HCT116 (cell line): ENCODE data around the gene LEAP2. TPM values are rescaled to one million over a fixed set of nuclear protein-coding genes. Genes with fewer than 3 reads are reported as not detected.

Source experiments
- ATAC-seq: fragments of 200-7000 bp; cut with Tn5 transposase; 2 replicates; pipeline ENCODE4 v1.9.1; 2020; ENCODE audit warnings: mild to moderate bottlenecking, moderate library complexity
- BruUV-seq: library from RNA; stranded (reverse); fragments of 400-500 nt; replicated peaks from 2 replicates; lab custom pipeline; 2021; lab: Mats Ljungman, UMichigan
- CTCF ChIA-PET: fragments of 300-600 bp; sonication (Branson Sonifier 250); formaldehyde crosslinking; loops from one replicate; lab custom pipeline; 2021; ENCODE audit warnings: antibody characterized with exemption; lab: Charles Lee
- POLR2A ChIA-PET: fragments of 300-600, 350-600 bp; sonication (Branson Sonifier 250); formaldehyde crosslinking; loops from one replicate; lab custom pipeline; 2021; ENCODE audit warnings: antibody characterized with exemption; lab: Charles Lee
- RAD21 ChIA-PET, 2 experiments: fragments of 300-600 bp; sonication (Branson Sonifier 250); formaldehyde crosslinking; loops; one replicate each; lab custom pipeline; 2023; ENCODE audit warnings: low total read pairs in 2 of 2; ENCODE audit not compliant: uncharacterized antibody in 2 of 2, unreplicated experiment in 2 of 2, low non-redundant PET in 1 of 2; lab: Charles Lee
- DNase-seq: peaks from one replicate; pipeline ENCODE4 v3.0.0-alpha.2; 2010; ENCODE audit warnings: low read depth, low spot score
- H2AFZ ChIP-seq: fragments of 200-600 bp; shearing (Covaris generic), sonication (generic); 2 replicates; pipeline ENCODE4 v1.6.1; 2017; ENCODE audit warnings: low read depth, mixed run types, mixed read lengths, antibody characterized with exemption, low read length; ENCODE audit not compliant: poor library complexity, severe bottlenecking
- H3K27ac ChIP-seq: 2 replicates; pipeline ENCODE4 v1.5.1; 2012; ENCODE audit warnings: low read depth, low read length
- H3K27me3 ChIP-seq: fragments of 200-600 bp; sonication (generic); 2 replicates; pipeline ENCODE4 v1.6.1; 2016; ENCODE audit warnings: mixed run types, low read length, mixed read lengths; ENCODE audit not compliant: insufficient read depth
- H3K36me3 ChIP-seq, 2 experiments: fragments of 200-500 bp in 1 of 2; fragments of 200-600 bp in 1 of 2; sonication (Bioruptor generic) in 1 of 2; sonication (generic) in 1 of 2; 2 replicates each; pipeline versions ENCODE4 v1.5.1 to v1.6.1; 2014 to 2016; ENCODE audit warnings: low read length in 2 of 2, inconsistent platforms in 1 of 2, mixed read lengths in 1 of 2, mixed run types in 1 of 2; ENCODE audit not compliant: insufficient read depth in 2 of 2, control insufficient read depth in 1 of 2
- H3K4me1 ChIP-seq, 2 experiments: fragments of 200-600 bp in 1 of 2; sonication (generic) in 1 of 2; 2 replicates each; pipeline versions ENCODE4 v1.5.1 to v1.6.1; 2012 to 2017; ENCODE audit warnings: low read length in 2 of 2, inconsistent platforms in 1 of 2, mild to moderate bottlenecking in 1 of 2, mixed read lengths in 1 of 2, mixed run types in 1 of 2, moderate library complexity in 1 of 2; ENCODE audit not compliant: insufficient read depth in 2 of 2, control insufficient read depth in 1 of 2
- H3K4me2 ChIP-seq: fragments of 200-600 bp; sonication (generic); 2 replicates; pipeline ENCODE4 v1.6.1; 2017; ENCODE audit warnings: mixed run types, low read length, mixed read lengths
- H3K4me3 ChIP-seq, 2 experiments: fragments of 200-600 bp in 1 of 2; sonication (generic) in 1 of 2; replicated peaks in 1 of 2; 2 replicates each; pipeline ENCODE4 v1.5.1; 2011 to 2016; ENCODE audit warnings: low read length in 2 of 2, control low read depth in 1 of 2, low read depth in 1 of 2, mild to moderate bottlenecking in 1 of 2, mixed read lengths in 1 of 2, mixed run types in 1 of 2
- H3K79me2 ChIP-seq: fragments of 200-600 bp; sonication (generic); 2 replicates; pipeline ENCODE4 v1.6.1; 2017; ENCODE audit warnings: mild to moderate bottlenecking, mixed run types, low read length, moderate library complexity, mixed read lengths; ENCODE audit not compliant: insufficient read depth
- H3K9ac ChIP-seq: fragments of 200-600 bp; sonication (generic); 2 replicates; pipeline ENCODE4 v1.6.1; 2016; ENCODE audit warnings: low read length, mixed read lengths
- H3K9me2 ChIP-seq: fragments of 200-600 bp; sonication (generic), shearing (Covaris generic); 2 replicates; pipeline ENCODE4 v1.6.1; 2017; ENCODE audit warnings: mixed run types, mild to moderate bottlenecking, moderate library complexity; ENCODE audit not compliant: insufficient read depth
- H3K9me3 ChIP-seq, 2 experiments: fragments of 200-500 bp in 1 of 2; fragments of 200-600 bp in 1 of 2; sonication (Bioruptor generic) in 1 of 2; sonication (generic) in 1 of 2; 2 replicates each; pipeline ENCODE4 v1.6.1; 2014 to 2017; ENCODE audit warnings: low read length in 2 of 2, mixed read lengths in 2 of 2, inconsistent platforms in 1 of 2, low read depth in 1 of 2, mild to moderate bottlenecking in 1 of 2, mixed run types in 1 of 2, moderate library complexity in 1 of 2; ENCODE audit not compliant: control insufficient read depth in 1 of 2, insufficient read depth in 1 of 2
- H4K20me1 ChIP-seq: fragments of 200-600 bp; sonication (generic), shearing (Covaris generic); 2 replicates; pipeline ENCODE4 v1.6.1; 2017; ENCODE audit warnings: mixed run types, mild to moderate bottlenecking, moderate library complexity; ENCODE audit not compliant: insufficient read depth
- EZH2 ChIP-seq: fragments of 200-600 bp; sonication (generic); IDR thresholded peaks from 2 replicates; pipeline ENCODE4 v1.6.1; 2017; ENCODE audit warnings: antibody characterized with exemption, mixed run types
- JUND ChIP-seq: IDR thresholded peaks from 2 replicates; pipeline ENCODE4 v1.6.1; 2012
- MAX ChIP-seq: IDR thresholded peaks from 2 replicates; pipeline ENCODE4 v1.6.1; 2012
- POLR2AphosphoS5 ChIP-seq: IDR thresholded peaks from 2 replicates; pipeline ENCODE4 v1.6.1; 2011; ENCODE audit warnings: mild to moderate bottlenecking, low read depth, low read length, moderate library complexity
- RAD21 ChIP-seq: IDR thresholded peaks from 2 replicates; pipeline ENCODE4 v1.6.1; 2012; ENCODE audit warnings: low read depth, mild to moderate bottlenecking
- YY1 ChIP-seq: IDR thresholded peaks from 2 replicates; pipeline ENCODE4 v1.6.1; 2011; ENCODE audit warnings: low read length, low read depth, moderate library complexity, mild to moderate bottlenecking; ENCODE audit not compliant: insufficient replicate concordance; ENCODE audit errors: extremely low read depth
- ZFX ChIP-seq: fragments of 450-650 bp; IDR thresholded peaks from 2 replicates; pipeline ENCODE4 v1.6.1; 2017
- intact Hi-C: fragments of 100-400 bp; cut with micrococcal nuclease; formaldehyde crosslinking; loops from 2 replicates; pipeline ENCODE4 v1.10.0; 2022
- total RNA-seq: library from RNA; stranded (reverse); gene quantifications from one replicate; pipeline ENCODE4 v1.2.1, GENCODE V29; 2021; ENCODE audit not compliant: unreplicated experiment

LEAP2 gene
- total RNA-seq, 1 experiment from 2014 or later: 1.2 TPM

DNA sequence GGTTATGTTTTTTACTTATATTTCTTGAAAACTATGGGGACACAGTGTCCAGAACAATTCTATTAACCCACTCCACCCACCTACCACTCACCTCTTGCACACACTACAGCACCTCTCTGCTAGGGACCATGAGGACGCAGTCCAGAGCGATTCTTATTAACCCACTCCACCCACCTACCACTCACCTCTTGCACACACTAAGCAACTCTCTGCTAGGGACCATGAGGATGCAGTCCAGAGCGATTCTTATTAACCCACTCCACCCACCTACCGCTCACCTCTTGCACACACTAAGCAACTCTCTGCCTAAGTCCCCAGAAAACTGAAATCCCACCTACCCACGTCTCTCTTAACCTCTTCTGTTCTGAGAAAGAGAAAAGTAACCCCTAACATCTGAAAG, 40.9 kb upstream of the LEAP2 start:
- Histone ChIP-seq H4K20me1 (no peaks in the 10 kb centered on the region), H3K4me3 (no peak overlapping the region), H3K9me2 (no peaks in the 10 kb centered on the region), H3K79me2 (peaks cover 6% of the 10 kb centered on the region; the same call in 1 of the 2 replicates), H3K9me3 (no peaks in the 10 kb centered on the region), H2AFZ (no peak overlapping the region), H3K27me3 (no peaks in the 10 kb centered on the region), H3K4me2 (no peak overlapping the region), H3K9ac (no peak overlapping the region), H3K36me3 (no peaks in the 10 kb centered on the region), H3K4me1 (peaks cover 12 to 19% of the 10 kb centered on the region in 2 experiments; a peak in 3 of 4 replicates), H3K27ac (no peak overlapping the region)
- CTCF ChIA-PET: no interaction called here
- DNase-seq (no peak), ATAC-seq (no peak)
- RAD21 ChIA-PET: no interaction called here
- no TSS peak for BruUV-seq
- TF ChIP-seq YY1: no peak
- POLR2A ChIA-PET: no interaction called here
- intact Hi-C loops: no loop called here

- intact Hi-C loops: no loop called here
- Histone ChIP-seq H4K20me1 (no peaks in the 10 kb centered on the region), H3K27ac (no peak overlapping the region), H3K4me3 (no peak overlapping the region), H3K4me2 (no peak overlapping the region), H3K27me3 (no peaks in the 10 kb centered on the region), H3K9me2 (no peaks in the 10 kb centered on the region), H2AFZ (no peak overlapping the region), H3K36me3 (no peaks in the 10 kb centered on the region), H3K9ac (no peak overlapping the region), H3K79me2 (peaks cover 1% of the 10 kb centered on the region; the same call in 1 of the 2 replicates), H3K9me3 (no peaks in the 10 kb centered on the region), H3K4me1 (peaks cover 11 to 17% of the 10 kb centered on the region in 2 experiments; a peak in 3 of 4 replicates)
- no peak for TF ChIP-seq EZH2
- no peak for TF ChIP-seq JUND
- no peak for TF ChIP-seq RAD21
- TF ChIP-seq ZFX: no peak
- TF ChIP-seq MAX: no peak
- TF ChIP-seq POLR2AphosphoS5: no peak
- ChIA-PET RAD21 (no interaction called here), CTCF (no interaction called here), POLR2A (no interaction called here)
- ATAC-seq (no peak), DNase-seq (no peak)
- no TSS peak for BruUV-seq
These were observed 39.4 kb upstream of the LEAP2 start for GRCh38 chr5:132834057-132834456.
